MM.1S (cell line): ENCODE results near the gene SV2B.

Experiments
- DNase-seq: peaks from one replicate; pipeline ENCODE4 v3.0.0-alpha.2; 2015
- H2AFZ ChIP-seq: fragments of 300-600 bp; sonication (generic); 2 replicates; pipeline ENCODE4 v1.6.0; 2016; ENCODE audit warnings: antibody characterized with exemption, low read length
- H3F3A ChIP-seq: fragments of 300-600 bp; sonication (generic); 2 replicates; pipeline ENCODE4 v1.6.1; 2016; ENCODE audit warnings: mild to moderate bottlenecking, antibody characterized with exemption, low read length, moderate library complexity, mixed read lengths; ENCODE audit not compliant: insufficient read depth
- H3K27ac ChIP-seq: fragments of 300-600 bp; sonication (generic); 2 replicates; pipeline ENCODE4 v1.5.1; 2016; ENCODE audit warnings: mild to moderate bottlenecking, low read length
- H3K27me3 ChIP-seq: fragments of 300-600 bp; sonication (generic); replicated peaks from 2 replicates; pipeline ENCODE4 v1.6.0; 2016; ENCODE audit warnings: low read length; ENCODE audit not compliant: insufficient read depth
- H3K36me3 ChIP-seq: fragments of 300-600 bp; sonication (generic); replicated peaks from 2 replicates; pipeline ENCODE4 v1.6.1; 2016; ENCODE audit warnings: mild to moderate bottlenecking, low read length, mixed read lengths; ENCODE audit not compliant: insufficient read depth
- H3K4me1 ChIP-seq: fragments of 300-600 bp; sonication (generic); 2 replicates; pipeline ENCODE4 v1.6.1; 2016; ENCODE audit warnings: low read length, mixed read lengths
- H3K4me2 ChIP-seq: fragments of 300-600 bp; sonication (generic); 2 replicates; pipeline ENCODE4 v1.6.0; 2016; ENCODE audit warnings: low read depth, low read length
- H3K4me3 ChIP-seq: fragments of 300-600 bp; sonication (generic); 2 replicates; pipeline ENCODE4 v1.5.1; 2016; ENCODE audit warnings: low read length, mixed read lengths
- H3K79me2 ChIP-seq: fragments of 300-600 bp; sonication (generic); 2 replicates; pipeline ENCODE4 v1.6.1; 2016; ENCODE audit warnings: mixed run types, low read length, mixed read lengths
- H3K9ac ChIP-seq: fragments of 300-600 bp; sonication (generic); 2 replicates; pipeline ENCODE4 v1.6.1; 2016; ENCODE audit warnings: low read length, mixed read lengths
- H3K9me2 ChIP-seq: fragments of 300-600 bp; sonication (generic); replicated peaks from 2 replicates; pipeline ENCODE4 v1.6.1; 2016; ENCODE audit warnings: mild to moderate bottlenecking, low read length, mixed read lengths; ENCODE audit not compliant: insufficient read depth
- H3K9me3 ChIP-seq: fragments of 300-600 bp; sonication (generic); replicated peaks from 2 replicates; pipeline ENCODE4 v1.6.1; 2016; ENCODE audit warnings: mild to moderate bottlenecking, low read length, mixed read lengths; ENCODE audit not compliant: insufficient read depth
- H4K20me1 ChIP-seq: fragments of 300-600 bp; sonication (generic); 2 replicates; pipeline ENCODE4 v1.6.1; 2016; ENCODE audit warnings: mild to moderate bottlenecking, low read length, moderate library complexity, mixed read lengths; ENCODE audit not compliant: insufficient read depth
- CTCF ChIP-seq: fragments of 300-600 bp; sonication (generic); IDR thresholded peaks from 2 replicates; pipeline ENCODE4 v1.5.1; 2016; ENCODE audit warnings: antibody characterized with exemption, low read length, mixed read lengths
- EZH2 ChIP-seq: fragments of 300-600 bp; sonication (generic); optimal IDR thresholded peaks from 2 replicates; pipeline ENCODE3; 2017; ENCODE audit warnings: low read depth, mild to moderate bottlenecking, antibody characterized with exemption, low read length, mixed read lengths
- EZH2phosphoT487 ChIP-seq: fragments of 300-600 bp; sonication (generic); IDR thresholded peaks from 2 replicates; pipeline ENCODE4 v1.6.1; 2018; ENCODE audit warnings: antibody characterized with exemption, low read length

Gene SV2B

GRCh38 chr15:91101608-91101920 lies 1.5 kb downstream of the SV2B start:
- H3K27me3 ChIP-seq, result no peaks in the 10 kb centered on the region

GRCh38 chr15:91102546-91103330 lies 2.7 kb downstream of the SV2B start:
- H3K27ac ChIP-seq, result no peak overlapping the region
- H3K79me2 ChIP-seq, result no peaks in the 10 kb centered on the region
- no peaks in the 10 kb centered on the region for H3K9me3 ChIP-seq
- no peak overlapping the region for H3K9ac ChIP-seq
- H4K20me1 ChIP-seq, result no peaks in the 10 kb centered on the region
- no peak overlapping the region for H2AFZ ChIP-seq
- H3K36me3 ChIP-seq, result no peaks in the 10 kb centered on the region
- H3F3A ChIP-seq, result no peaks in the 10 kb centered on the region
- H3K4me2 ChIP-seq, result no peak overlapping the region
- no peak for DNase-seq
- 0 out of 2 replicates have a peak, but pooled peaks cover 3% of the 10 kb centered on the region for H3K4me1 ChIP-seq
- no peaks in the 10 kb centered on the region for H3K27me3 ChIP-seq
- H3K9me2 ChIP-seq, result no peaks in the 10 kb centered on the region
- H3K4me3 ChIP-seq, result no peak overlapping the region
- TF ChIP-seq EZH2 (no peak), CTCF (no peak), EZH2phosphoT487 (no peak)

More at GRCh38 chr15:91101608-91101920, 1.5 kb downstream of the SV2B start:
- no peak overlapping the region; the same call in 1 of the 2 replicates for H2AFZ ChIP-seq
- no peaks in the 10 kb centered on the region for H3K79me2 ChIP-seq
- H3K27ac ChIP-seq, result no peak overlapping the region
- TF ChIP-seq EZH2phosphoT487, result no peak
- TF ChIP-seq CTCF, result no peak
- TF ChIP-seq EZH2, result no peak
- DNase-seq, result no peak
- no peaks in the 10 kb centered on the region for H3K9me2 ChIP-seq
- H3K9ac ChIP-seq, result no peak overlapping the region
- H3F3A ChIP-seq, result no peaks in the 10 kb centered on the region
- no peaks in the 10 kb centered on the region for H3K36me3 ChIP-seq
- H3K4me3 ChIP-seq, result no peak overlapping the region
- no peaks in the 10 kb centered on the region for H4K20me1 ChIP-seq
- no peaks in the 10 kb centered on the region for H3K9me3 ChIP-seq
- H3K4me1 ChIP-seq, result 0 out of 2 replicates have a peak, but pooled peaks cover 3% of the 10 kb centered on the region
- no peak overlapping the region for H3K4me2 ChIP-seq

DNA sequence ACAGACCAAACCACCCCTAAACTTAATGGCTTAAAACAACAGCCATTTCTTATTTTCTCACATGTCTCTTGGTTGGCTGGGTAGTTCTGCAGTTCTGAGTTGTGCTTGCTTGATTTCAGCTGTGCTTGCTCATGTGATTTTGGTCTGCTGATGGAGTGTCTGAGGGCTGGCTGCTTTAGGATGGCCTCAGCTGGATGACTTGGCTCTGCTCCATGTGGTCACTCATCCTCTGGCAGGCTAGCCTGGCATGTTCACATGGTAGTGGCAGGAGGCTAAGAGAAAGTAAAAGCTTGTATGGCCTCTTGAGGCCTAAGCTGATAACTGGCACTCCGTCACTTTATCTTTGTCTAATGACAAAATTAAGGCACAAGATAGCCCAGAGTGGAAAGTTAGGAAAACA lies 4.1 kb downstream of the SV2B start:
- Histone ChIP-seq H3K4me1 (0 out of 2 replicates have a peak, but pooled peaks cover 3% of the 10 kb centered on the region), H3K36me3 (no peaks in the 10 kb centered on the region), H3K9me2 (no peaks in the 10 kb centered on the region), H3K27me3 (no peaks in the 10 kb centered on the region), H2AFZ (no peak overlapping the region), H3K9ac (no peak overlapping the region), H3F3A (no peaks in the 10 kb centered on the region), H3K79me2 (no peaks in the 10 kb centered on the region), H3K4me3 (no peak overlapping the region), H3K9me3 (no peaks in the 10 kb centered on the region), H3K27ac (no peak overlapping the region), H4K20me1 (no peaks in the 10 kb centered on the region), H3K4me2 (no peak overlapping the region)
- no peak for DNase-seq
- TF ChIP-seq CTCF, result no peak
